Naive thymus-derived CD4-positive, alpha-beta T cell (primary cell): ENCODE data around the gene SPAG9. TPM values are rescaled to one million over a fixed set of nuclear protein-coding genes. Genes with fewer than 3 reads are reported as not detected.

ENCODE experiments used
- ATAC-seq: fragments of 150-1000 bp; cut with Tn5 transposase; 2 replicates; pipeline ENCODE4 v1.10.0; 2021; ENCODE audit warnings: mild to moderate bottlenecking, moderate library complexity
- CTCF ChIA-PET: fragments of 350-600 bp; sonication (Branson Sonifier 250); formaldehyde crosslinking; loops from one replicate; lab custom pipeline; 2021; ENCODE audit warnings: antibody characterized with exemption; lab: Charles Lee
- POLR2A ChIA-PET: fragments of 350-600 bp; sonication (Branson Sonifier 250); formaldehyde crosslinking; loops from one replicate; lab custom pipeline; 2021; ENCODE audit warnings: antibody characterized with exemption, inconsistent platforms; lab: Charles Lee
- DNase-seq, 9 donors: peaks; one replicate each; pipeline versions ENCODE4 v3.0.0 to v3.0.0-alpha.2; 2020 to 2022; ENCODE audit warnings: mixed read lengths in 1 of 9
- H3K27ac ChIP-seq: one replicate; pipeline ENCODE4 v1.7.0; 2013; ENCODE audit warnings: mild to moderate bottlenecking, low read depth, low read length, moderate library complexity
- H3K27me3 ChIP-seq, 2 donors: one replicate each; pipeline ENCODE4 v1.7.0; 2013; ENCODE audit warnings: low read length in 2 of 2, mild to moderate bottlenecking in 2 of 2, moderate library complexity in 2 of 2; ENCODE audit not compliant: control insufficient read depth in 2 of 2, insufficient read depth in 2 of 2
- H3K36me3 ChIP-seq, 3 experiments: 1 replicate in 2 of 3; 2 replicates in 1 of 3; pipeline ENCODE4 v1.7.0; 2013; ENCODE audit warnings: low read length in 3 of 3, mild to moderate bottlenecking in 3 of 3, moderate library complexity in 1 of 3; ENCODE audit not compliant: insufficient read depth in 3 of 3, control insufficient read depth in 2 of 3
- H3K4me1 ChIP-seq, 2 donors: one replicate each; pipeline ENCODE4 v1.7.0; 2013; ENCODE audit warnings: low read length in 2 of 2, mild to moderate bottlenecking in 2 of 2, moderate library complexity in 1 of 2; ENCODE audit not compliant: control insufficient read depth in 2 of 2, insufficient read depth in 2 of 2
- H3K4me3 ChIP-seq: 2 replicates; pipeline ENCODE4 v1.7.0; 2013; ENCODE audit warnings: mild to moderate bottlenecking, low read length
- H3K9me3 ChIP-seq, 3 experiments: 1 replicate in 2 of 3; 2 replicates in 1 of 3; pipeline ENCODE4 v1.7.0; 2013; ENCODE audit warnings: low read length in 3 of 3; ENCODE audit not compliant: control insufficient read depth in 2 of 3
- H3K27ac Mint-ChIP-seq, 9 donors: one replicate each; pipeline ENCODE4 v1.8.0; 2020 to 2022; ENCODE audit warnings: mixed read lengths in 9 of 9, mild to moderate bottlenecking in 8 of 9, moderate library complexity in 5 of 9, inconsistent platforms in 2 of 9
- H3K27me3 Mint-ChIP-seq, 5 donors: one replicate each; pipeline ENCODE4 v1.8.0; 2021 to 2022; ENCODE audit warnings: mixed read lengths in 5 of 5, mild to moderate bottlenecking in 1 of 5
- H3K36me3 Mint-ChIP-seq, 5 donors: one replicate each; pipeline ENCODE4 v1.8.0; 2020 to 2022; ENCODE audit warnings: mixed read lengths in 5 of 5, mild to moderate bottlenecking in 3 of 5, inconsistent platforms in 1 of 5
- H3K4me1 Mint-ChIP-seq, 7 donors: one replicate each; pipeline ENCODE4 v1.8.0; 2020 to 2022; ENCODE audit warnings: mixed read lengths in 7 of 7, mild to moderate bottlenecking in 3 of 7, inconsistent platforms in 1 of 7
- H3K4me3 Mint-ChIP-seq, 10 donors: one replicate each; pipeline ENCODE4 v1.8.0; 2020 to 2022; ENCODE audit warnings: mild to moderate bottlenecking in 10 of 10, mixed read lengths in 10 of 10, moderate library complexity in 6 of 10, inconsistent platforms in 2 of 10
- H3K9me3 Mint-ChIP-seq, 11 donors: one replicate each; pipeline ENCODE4 v1.8.0; 2020 to 2022; ENCODE audit warnings: mixed read lengths in 11 of 11, mild to moderate bottlenecking in 4 of 11, inconsistent platforms in 1 of 11, moderate library complexity in 1 of 11
- intact Hi-C, 2 donors: fragments of 100-400 bp; cut with micrococcal nuclease; formaldehyde crosslinking; loops; one replicate each; pipeline ENCODE4 v1.15.1; 2023
- polyA plus RNA-seq, 2 donors: library from polyadenylated mRNA; unstranded; fragments of 300-500 nt; fragmentation: Illumina TruSeq; gene quantifications; one replicate each; pipeline ENCODE4 v1.2.3, GENCODE V29; 2021
- total RNA-seq, 6 experiments: library from RNA in 5 of 6; stranded (reverse) in 5 of 6; gene quantifications; 1 replicate in 5 of 6; 2 replicates in 1 of 6; pipeline ENCODE4 v1.2.3 and lab custom pipeline; 2021 to 2026

The SPAG9 gene
- total and polyA plus RNA-seq, 7 experiments from 2014 or later: 3.3 to 73.4 (median 52.9) TPM

DNA sequence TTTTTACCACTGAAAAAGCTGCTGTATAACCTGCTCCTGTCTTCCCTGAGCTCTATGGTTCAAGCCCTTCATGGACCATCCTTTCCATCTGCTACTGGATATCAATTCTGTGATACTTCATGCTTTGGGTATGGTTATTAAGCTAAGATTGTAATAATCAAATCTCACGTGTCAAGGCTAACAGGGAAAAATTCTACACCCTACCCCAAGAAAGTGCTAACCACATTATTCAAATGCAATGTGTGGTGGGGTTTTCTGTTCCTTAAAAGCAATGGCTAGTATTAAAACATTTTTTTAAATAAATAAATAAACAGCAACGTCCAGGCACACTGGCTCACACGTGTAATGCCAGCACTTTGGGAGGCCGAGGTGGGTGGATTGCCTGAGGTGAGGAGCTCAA is 65.9 kb downstream of the SPAG9 start:
- Mint-ChIP-seq H3K4me1 (peaks cover 4 to 19% (median 12%) of the 10 kb centered on the region in 7 donors), H3K27ac (no peak overlapping the region)
- POLR2A ChIA-PET: no interaction called here

GRCh38 chr17:51052235-51052634 is 68.4 kb downstream of the SPAG9 start:
- Mint-ChIP-seq H3K4me3 (no peak overlapping the region), H3K27ac (no peak overlapping the region), H3K36me3 (peaks cover 0 to 10% (median 0%) of the 10 kb centered on the region in 5 donors), H3K4me1 (peaks cover 4 to 14% (median 8%) of the 10 kb centered on the region in 7 donors), H3K27me3 (no peaks in the 10 kb centered on the region), H3K9me3 (no peaks in the 10 kb centered on the region)
- DNase-seq (no peak), ATAC-seq (no peak)
- H3K36me3 ChIP-seq: no peaks in the 10 kb centered on the region
- no peaks in the 10 kb centered on the region for H3K9me3 ChIP-seq
- H3K4me3 ChIP-seq: no peak overlapping the region
- ChIA-PET POLR2A (interaction anchor here (0.7 kb wide), 1 partner anchor 200 kb away, joined by 3 read pairs; no protein-coding TSS in a partner anchor), CTCF (interaction anchor here (1.2 kb wide), 1 partner anchor 53 kb away, joined by 3 read pairs; no protein-coding TSS in a partner anchor)
- intact Hi-C loops: loop anchor here in 1 of 2 donors (10.0 kb wide), 1 partner anchor 63 kb away; no protein-coding TSS in a partner anchor
- no peaks in the 10 kb centered on the region for H3K27me3 ChIP-seq
- peaks cover 0 to 5% of the 10 kb centered on the region in 2 donors for H3K4me1 ChIP-seq
- no peak overlapping the region for H3K27ac ChIP-seq

More for the DNA sequence above, 65.9 kb downstream of the SPAG9 start:
- peaks cover 0 to 10% (median 0%) of the 10 kb centered on the region in 5 donors for H3K36me3 Mint-ChIP-seq
- H3K36me3 ChIP-seq: no peaks in the 10 kb centered on the region
- H3K4me3 Mint-ChIP-seq: no peak overlapping the region
- no peaks in the 10 kb centered on the region for H3K9me3 Mint-ChIP-seq
- CTCF ChIA-PET: interaction anchor here (0.6 to 1.7 kb wide), 3 partner anchors 11 to 573 kb away, joined by 3 to 5 read pairs (median 3); no protein-coding TSS in a partner anchor
- DNase-seq (no peak), ATAC-seq (no peak)
- intact Hi-C loops: loop anchor here (5.0 to 10.0 kb wide), 3 partner anchors 60 to 272 kb away; no protein-coding TSS in a partner anchor
- no peaks in the 10 kb centered on the region for H3K27me3 ChIP-seq
- H3K4me1 ChIP-seq: no peaks in the 10 kb centered on the region
- no peak overlapping the region for H3K4me3 ChIP-seq
- H3K27me3 Mint-ChIP-seq: no peaks in the 10 kb centered on the region
- H3K9me3 ChIP-seq: no peaks in the 10 kb centered on the region
- H3K27ac ChIP-seq: no peak overlapping the region

- ATAC-seq: no peak
- Histone ChIP-seq H3K4me1 (peaks cover 0 to 5% of the 10 kb centered on the region in 2 donors), H3K4me3 (no peak overlapping the region), H3K9me3 (no peaks in the 10 kb centered on the region), H3K27ac (no peak overlapping the region), H3K27me3 (no peaks in the 10 kb centered on the region), H3K36me3 (no peaks in the 10 kb centered on the region)
- no peak for DNase-seq
- Mint-ChIP-seq H3K27me3 (no peaks in the 10 kb centered on the region), H3K9me3 (no peaks in the 10 kb centered on the region), H3K27ac (no peak overlapping the region), H3K4me1 (peaks cover 0 to 7% (median 0%) of the 10 kb centered on the region in 7 donors), H3K36me3 (peaks cover 0 to 10% (median 0%) of the 10 kb centered on the region in 5 donors), H3K4me3 (no peak overlapping the region)
- intact Hi-C loops: loop anchor here in 1 of 2 donors (10.0 kb wide), 1 partner anchor 64 kb away; no protein-coding TSS in a partner anchor
- CTCF ChIA-PET: no interaction called here
- POLR2A ChIA-PET: no interaction called here
Measured at GRCh38 chr17:51050291-51051033, 70.2 kb downstream of the SPAG9 start.

DNA sequence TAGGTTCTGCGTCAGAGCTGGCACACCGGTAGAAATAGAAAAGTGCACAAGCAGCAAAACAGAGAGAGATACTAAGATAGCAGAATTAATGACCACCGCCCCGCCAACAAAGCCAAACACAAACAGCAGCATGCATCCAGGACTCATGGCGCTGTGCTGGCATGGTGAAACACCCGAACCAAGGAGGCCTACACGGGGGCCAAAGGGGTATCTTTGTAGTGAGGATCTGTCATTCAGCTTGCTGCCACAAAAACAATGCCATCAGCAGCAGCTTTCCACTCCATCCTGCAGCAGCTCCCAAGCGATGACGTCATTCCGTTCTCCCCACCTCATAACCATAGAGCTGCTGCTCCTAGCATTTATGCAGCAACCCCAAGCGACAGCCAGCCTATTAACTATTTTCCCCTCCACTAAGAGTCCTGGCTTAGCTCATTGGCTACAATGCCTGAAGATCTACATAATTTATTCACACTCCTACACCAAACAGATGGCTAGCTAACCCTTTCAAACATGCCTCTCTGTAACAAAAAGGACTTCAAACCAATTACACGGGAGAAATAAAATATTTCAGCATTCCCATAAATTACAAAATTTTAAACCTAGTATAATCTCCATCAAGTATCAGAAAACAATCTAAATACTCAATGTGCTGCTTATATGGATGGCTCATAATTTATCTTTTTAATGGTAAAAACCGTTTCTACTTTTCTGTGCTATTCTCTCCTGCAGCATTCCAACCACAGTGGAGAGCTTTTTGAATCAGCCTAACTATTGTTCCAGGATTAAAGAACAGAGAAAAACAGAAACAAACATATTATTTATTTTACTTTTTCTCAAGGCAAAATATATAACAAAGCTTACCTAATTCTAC is 73.9 kb downstream of the SPAG9 start:
- intact Hi-C loops: loop anchor here in 1 of 2 donors (1.0 kb wide), 1 partner anchor 10 kb away; no protein-coding TSS in a partner anchor
- Mint-ChIP-seq H3K27ac (no peak overlapping the region), H3K4me1 (peaks cover 0 to 7% (median 0%) of the 10 kb centered on the region in 7 donors), H3K36me3 (peaks cover 0 to 15% (median 6%) of the 10 kb centered on the region in 5 donors), H3K27me3 (no peaks in the 10 kb centered on the region), H3K9me3 (no peaks in the 10 kb centered on the region), H3K4me3 (no peak overlapping the region)
- POLR2A ChIA-PET: interaction anchor here (0.5 to 0.6 kb wide), 2 partner anchors 69 to 531 kb away, joined by 3 to 4 read pairs; no protein-coding TSS in a partner anchor
- H3K4me1 ChIP-seq: peaks cover 0 to 5% of the 10 kb centered on the region in 2 donors
- no peaks in the 10 kb centered on the region for H3K9me3 ChIP-seq
- H3K27me3 ChIP-seq: no peaks in the 10 kb centered on the region
- H3K4me3 ChIP-seq: no peak overlapping the region
- CTCF ChIA-PET: interaction anchor here (1.4 kb wide), 1 partner anchor 11 kb away, joined by 5 read pairs; no protein-coding TSS in a partner anchor
- no peak for ATAC-seq
- no peak overlapping the region for H3K27ac ChIP-seq
- peaks cover 0 to 6% (median 0%) of the 10 kb centered on the region in 3 experiments for H3K36me3 ChIP-seq
- DNase-seq: no peak

GRCh38 chr17:51046046-51046445 is 74.6 kb downstream of the SPAG9 start:
- Mint-ChIP-seq H3K4me3 (no peak overlapping the region), H3K36me3 (peaks cover 0 to 15% (median 6%) of the 10 kb centered on the region in 5 donors), H3K9me3 (no peaks in the 10 kb centered on the region), H3K27ac (no peak overlapping the region), H3K4me1 (peaks cover 0 to 7% (median 0%) of the 10 kb centered on the region in 7 donors), H3K27me3 (no peaks in the 10 kb centered on the region)
- no peaks in the 10 kb centered on the region for H3K9me3 ChIP-seq
- no peak for ATAC-seq
- peaks cover 0 to 5% of the 10 kb centered on the region in 2 donors for H3K4me1 ChIP-seq
- H3K4me3 ChIP-seq: no peak overlapping the region
- H3K27ac ChIP-seq: no peak overlapping the region
- CTCF ChIA-PET: interaction anchor here (1.4 kb wide), 1 partner anchor 12 kb away, joined by 5 read pairs; no protein-coding TSS in a partner anchor
- H3K27me3 ChIP-seq: no peaks in the 10 kb centered on the region
- POLR2A ChIA-PET: interaction anchor here (0.6 kb wide), 1 partner anchor 47 kb away, joined by 3 read pairs; no protein-coding TSS in a partner anchor
- peaks cover 0 to 6% (median 0%) of the 10 kb centered on the region in 3 experiments for H3K36me3 ChIP-seq
- no peak for DNase-seq
- intact Hi-C loops: loop anchor here in 1 of 2 donors (1.0 kb wide), 1 partner anchor 10 kb away; no protein-coding TSS in a partner anchor

DNA sequence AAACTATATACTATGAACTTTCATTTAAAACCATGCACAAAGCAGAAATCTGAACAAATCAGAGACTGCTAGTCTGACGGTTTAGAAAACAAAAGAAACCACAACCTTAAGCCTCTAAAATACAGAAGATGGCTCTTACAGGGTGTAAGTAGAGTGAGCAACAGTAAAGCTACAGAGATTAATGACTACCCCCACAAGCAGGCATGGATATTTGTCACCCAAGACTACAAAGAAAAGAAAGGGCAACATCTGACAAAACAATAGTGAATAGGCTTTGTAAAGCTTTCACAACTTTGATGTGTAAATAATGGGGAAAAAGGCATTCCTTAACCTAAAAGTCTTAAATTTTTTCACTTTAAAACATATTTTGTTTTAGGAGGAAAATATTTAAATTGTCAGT is 75.0 kb downstream of the SPAG9 start:
- intact Hi-C loops: loop anchor here in 1 of 2 donors (1.0 kb wide), 1 partner anchor 11 kb away; no protein-coding TSS in a partner anchor
- no peaks in the 10 kb centered on the region for H3K9me3 Mint-ChIP-seq
- H3K4me3 ChIP-seq: no peak overlapping the region
- H3K27me3 Mint-ChIP-seq: no peaks in the 10 kb centered on the region
- H3K27ac ChIP-seq: no peak overlapping the region
- H3K4me3 Mint-ChIP-seq: no peak overlapping the region
- H3K36me3 Mint-ChIP-seq: peaks cover 0 to 13% (median 6%) of the 10 kb centered on the region in 5 donors
- H3K36me3 ChIP-seq: peaks cover 0 to 6% (median 0%) of the 10 kb centered on the region in 3 experiments
- ATAC-seq: no peak
- DNase-seq: no peak
- no peak overlapping the region for H3K27ac Mint-ChIP-seq
- H3K4me1 ChIP-seq: peaks cover 0 to 5% of the 10 kb centered on the region in 2 donors
- ChIA-PET POLR2A (interaction anchor here (0.6 kb wide), 1 partner anchor 47 kb away, joined by 3 read pairs; no protein-coding TSS in a partner anchor), CTCF (interaction anchor here (1.2 to 1.4 kb wide), 2 partner anchors 12 to 77 kb away, joined by 3 to 5 read pairs; no protein-coding TSS in a partner anchor)
- H3K4me1 Mint-ChIP-seq: peaks cover 0 to 5% (median 0%) of the 10 kb centered on the region in 7 donors
- no peaks in the 10 kb centered on the region for H3K9me3 ChIP-seq
- H3K27me3 ChIP-seq: no peaks in the 10 kb centered on the region
